ENCODE measurements around the gene MC2R. TPM values are rescaled to one million over a fixed set of nuclear protein-coding genes. Genes with fewer than 3 reads are reported as not detected.

Gene MC2R
- total RNA-seq, 6 experiments from 2014 or later = not detected

DNA sequence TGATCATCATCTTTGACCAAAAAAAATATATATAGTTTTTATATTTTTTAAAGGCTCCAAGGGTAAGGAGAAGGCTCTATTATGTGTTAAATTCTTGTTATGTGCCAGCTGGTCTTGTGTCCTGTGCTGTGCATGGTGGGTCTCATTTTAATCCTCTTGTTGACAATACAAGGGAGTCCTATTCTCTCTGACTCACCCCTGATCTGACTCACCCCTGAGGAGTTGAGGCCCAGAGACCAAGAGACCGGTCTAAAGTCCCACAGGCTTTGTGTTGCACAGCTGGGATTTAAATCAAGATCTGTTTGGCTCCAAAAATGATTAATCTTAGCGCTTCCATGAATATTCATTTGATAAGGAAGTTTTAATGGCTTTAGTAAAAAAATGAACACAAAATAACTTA is 25.7 kb downstream of the MC2R start:
- TF ChIP-seq CTCF (IDR thresholded peaks at IDR 0.05) = no peak
- H3K4me1 Mint-ChIP-seq (ENCODE audit: low read depth) = no peaks in the 10 kb centered on the region
- peaks cover 46% of the 10 kb centered on the region for H3K9me3 Mint-ChIP-seq
- H3K27me3 Mint-ChIP-seq (ENCODE audit: insufficient read depth) = no peaks in the 10 kb centered on the region
- H3K27ac Mint-ChIP-seq = no peak overlapping the region
- H3K36me3 Mint-ChIP-seq (ENCODE audit: low read depth) = peaks cover 6% of the 10 kb centered on the region; the same call in 1 of the 2 replicates
- H3K4me3 Mint-ChIP-seq = no peak overlapping the region
- DNase-seq = no peak

DNA sequence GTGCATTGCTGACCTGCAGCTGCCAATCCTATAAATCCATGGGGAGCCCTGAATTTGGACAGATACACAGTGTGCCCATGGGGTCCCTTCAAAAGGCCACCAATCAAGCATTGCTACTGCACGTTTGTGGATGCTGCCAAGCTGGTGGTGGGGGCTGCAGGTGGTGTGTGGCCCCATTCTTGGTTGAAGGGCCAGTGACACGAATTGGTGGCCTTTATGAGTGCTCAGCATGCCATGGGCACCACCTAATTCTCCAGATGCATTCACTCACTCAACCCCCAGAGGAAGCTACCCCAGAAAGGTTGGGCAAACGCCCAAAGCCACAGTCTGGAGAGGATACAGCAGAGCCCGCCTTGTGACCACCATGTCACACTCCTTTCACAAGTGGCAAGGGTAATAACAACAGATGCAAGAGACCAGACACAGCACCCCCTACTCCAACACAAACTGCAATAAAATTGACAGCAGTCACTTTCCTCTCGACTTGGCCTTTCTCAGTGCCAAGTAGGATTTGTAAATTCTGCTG is 27.1 kb downstream of the MC2R start:
- Mint-ChIP-seq H3K4me3 (no peak overlapping the region), H3K4me1 (ENCODE audit: low read depth) (no peaks in the 10 kb centered on the region), H3K36me3 (ENCODE audit: low read depth) (peaks cover 8% of the 10 kb centered on the region; the same call in 1 of the 2 replicates), H3K27me3 (ENCODE audit: insufficient read depth) (no peaks in the 10 kb centered on the region), H3K9me3 (peaks cover 46% of the 10 kb centered on the region), H3K27ac (no peak overlapping the region)
- no peak for TF ChIP-seq CTCF (IDR thresholded peaks at IDR 0.05)
- no peak for DNase-seq

DNA sequence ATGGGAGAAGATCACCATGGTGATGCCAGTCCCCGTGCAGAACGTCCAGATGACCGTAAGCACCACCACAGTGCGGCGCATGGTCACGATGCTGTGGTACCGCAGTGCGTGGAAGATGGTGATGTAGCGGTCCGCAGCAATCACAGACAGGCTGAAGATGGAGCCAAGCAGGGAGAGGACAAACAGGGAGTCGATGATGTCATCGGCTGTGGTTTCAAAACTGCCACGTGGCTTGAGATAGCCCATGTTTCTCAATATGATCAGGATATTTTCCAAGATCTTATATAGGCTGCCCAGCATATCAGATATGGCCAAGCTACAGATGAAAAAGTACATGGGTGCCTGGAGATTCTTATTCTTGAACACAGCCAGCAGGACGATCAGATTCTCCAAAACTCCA is 30.3 kb downstream of the MC2R start:
- H3K36me3 Mint-ChIP-seq (ENCODE audit: low read depth) = 0 out of 2 replicates have a peak, but pooled peaks cover 3% of the 10 kb centered on the region
- TF ChIP-seq CTCF (IDR thresholded peaks at IDR 0.05) = no peak
- no peaks in the 10 kb centered on the region for H3K27me3 Mint-ChIP-seq (ENCODE audit: insufficient read depth)

DNA sequence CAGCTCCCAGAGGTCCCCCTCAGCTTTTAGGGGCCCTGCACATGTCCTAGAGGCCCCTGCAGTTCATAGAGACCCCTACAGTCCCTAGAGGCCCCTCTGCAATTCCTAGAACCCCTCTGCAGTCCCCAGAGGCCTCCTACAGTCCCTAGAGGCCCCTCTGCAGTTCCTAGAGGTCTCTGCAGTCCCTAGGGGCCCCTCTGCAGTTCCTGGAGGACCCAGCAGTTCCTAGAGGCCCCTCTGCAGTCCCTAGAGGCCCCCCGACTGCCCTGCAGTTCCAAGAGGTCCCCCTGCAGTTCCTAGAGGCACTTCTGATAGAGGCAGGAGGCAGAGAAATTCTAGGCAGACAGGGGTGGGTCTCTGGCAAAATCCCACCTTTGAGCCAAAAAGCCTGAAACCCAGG is 35.4 kb downstream of the MC2R start:
- H3K9me3 Mint-ChIP-seq = peaks cover 20% of the 10 kb centered on the region
- 0 out of 2 replicates have a peak, but pooled peaks cover 3% of the 10 kb centered on the region for H3K36me3 Mint-ChIP-seq (ENCODE audit: low read depth)
- no peaks in the 10 kb centered on the region for H3K4me1 Mint-ChIP-seq (ENCODE audit: low read depth)
- H3K27me3 Mint-ChIP-seq (ENCODE audit: insufficient read depth) = no peaks in the 10 kb centered on the region
- H3K4me3 Mint-ChIP-seq = no peak overlapping the region
- no peak for DNase-seq
- H3K27ac Mint-ChIP-seq = no peak overlapping the region
- no peak for TF ChIP-seq CTCF (IDR thresholded peaks at IDR 0.05)

More for the DNA sequence above, 30.3 kb downstream of the MC2R start:
- Mint-ChIP-seq H3K9me3 (peaks cover 37% of the 10 kb centered on the region), H3K4me3 (no peak overlapping the region), H3K4me1 (ENCODE audit: low read depth) (no peaks in the 10 kb centered on the region), H3K27ac (no peak overlapping the region)
- DNase-seq = no peak

GRCh38 chr18:13879492-13879891 is 35.8 kb downstream of the MC2R start:
- no peak overlapping the region for H3K27ac Mint-ChIP-seq
- H3K27me3 Mint-ChIP-seq (ENCODE audit: insufficient read depth) = no peaks in the 10 kb centered on the region
- H3K4me3 Mint-ChIP-seq = no peak overlapping the region
- no peak for TF ChIP-seq CTCF (IDR thresholded peaks at IDR 0.05)
- H3K36me3 Mint-ChIP-seq (ENCODE audit: low read depth) = no peaks in the 10 kb centered on the region
- H3K9me3 Mint-ChIP-seq = peaks cover 16% of the 10 kb centered on the region
- no peaks in the 10 kb centered on the region for H3K4me1 Mint-ChIP-seq (ENCODE audit: low read depth)
- DNase-seq = no peak

DNA sequence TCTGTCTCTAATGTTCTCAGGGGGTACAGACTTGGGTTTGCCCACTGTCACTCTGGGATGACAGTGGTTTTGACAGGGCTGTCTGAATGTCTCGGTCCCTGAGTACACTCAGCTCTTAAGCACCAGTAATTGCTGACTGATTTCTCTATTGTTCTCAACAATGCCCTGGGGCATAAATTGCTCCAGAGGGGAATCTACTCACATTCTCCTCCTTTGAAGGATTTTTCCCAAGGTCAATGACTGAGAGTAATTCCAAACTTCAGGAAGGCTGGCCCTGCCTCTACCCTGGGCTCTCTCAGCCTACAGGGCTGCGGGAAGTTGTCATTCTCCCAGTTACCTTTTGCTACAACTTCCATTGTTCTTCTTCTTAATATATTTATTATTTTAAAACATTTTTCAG is 36.5 kb downstream of the MC2R start:
- H3K4me1 Mint-ChIP-seq (ENCODE audit: low read depth) = no peaks in the 10 kb centered on the region
- no peak for TF ChIP-seq CTCF (IDR thresholded peaks at IDR 0.05)
- H3K36me3 Mint-ChIP-seq (ENCODE audit: low read depth) = no peaks in the 10 kb centered on the region
- H3K4me3 Mint-ChIP-seq = no peak overlapping the region
- peaks cover 14% of the 10 kb centered on the region for H3K9me3 Mint-ChIP-seq
- DNase-seq = no peak
- no peak overlapping the region for H3K27ac Mint-ChIP-seq
- no peaks in the 10 kb centered on the region for H3K27me3 Mint-ChIP-seq (ENCODE audit: insufficient read depth)
